ENCODE data around the gene COL9A3.

Gene COL9A3

GRCh38 chr20:62778601-62779416 lies 38.0 kb upstream of the COL9A3 start:
- no peak for FAIRE-seq

GRCh38 chr20:62779417-62779685 lies 37.5 kb upstream of the COL9A3 start:
- FAIRE-seq, result no peak

- FAIRE-seq, result no peak
Observed at GRCh38 chr20:62780204-62780603, 36.6 kb upstream of the COL9A3 start.

- no peak for FAIRE-seq
Observed at GRCh38 chr20:62780696-62781095, 36.2 kb upstream of the COL9A3 start.

GRCh38 chr20:62782149-62782892 lies 34.5 kb upstream of the COL9A3 start:
- FAIRE-seq, result no peak

GRCh38 chr20:62782893-62783278 lies 34.0 kb upstream of the COL9A3 start:
- FAIRE-seq, result no peak

- no peak for FAIRE-seq
Observed at GRCh38 chr20:62784497-62784896, 32.4 kb upstream of the COL9A3 start.

GRCh38 chr20:62785393-62785792 lies 31.5 kb upstream of the COL9A3 start:
- no peak for FAIRE-seq

- no peak for FAIRE-seq
Observed at GRCh38 chr20:62786157-62786556, 30.7 kb upstream of the COL9A3 start.

GRCh38 chr20:62787321-62787720 lies 29.5 kb upstream of the COL9A3 start:
- FAIRE-seq, result no peak

GRCh38 chr20:62787866-62788265 lies 29.0 kb upstream of the COL9A3 start:
- FAIRE-seq, result no peak

GRCh38 chr20:62788607-62789006 lies 28.2 kb upstream of the COL9A3 start:
- FAIRE-seq, result no peak

GRCh38 chr20:62790075-62790474 lies 26.8 kb upstream of the COL9A3 start:
- FAIRE-seq, result no peak

- FAIRE-seq, result no peak
Observed at GRCh38 chr20:62791301-62792181, 25.3 kb upstream of the COL9A3 start.

GRCh38 chr20:62792182-62792939 lies 24.5 kb upstream of the COL9A3 start:
- FAIRE-seq, result no peak

GRCh38 chr20:62792940-62793756 lies 23.7 kb upstream of the COL9A3 start:
- no peak for FAIRE-seq

- no peak for FAIRE-seq
Observed at GRCh38 chr20:62793757-62794006, 23.2 kb upstream of the COL9A3 start.

- FAIRE-seq, result no peak
Observed at GRCh38 chr20:62794007-62794724, 22.7 kb upstream of the COL9A3 start.

- no peak for FAIRE-seq
Observed at GRCh38 chr20:62795023-62795761, 21.7 kb upstream of the COL9A3 start.

- no peak for FAIRE-seq
Observed at GRCh38 chr20:62796699-62797491, 20.0 kb upstream of the COL9A3 start.

Data from islet of Langerhans (tissue), 1 donor.